ENCODE results near the gene KDSR.

DNA sequence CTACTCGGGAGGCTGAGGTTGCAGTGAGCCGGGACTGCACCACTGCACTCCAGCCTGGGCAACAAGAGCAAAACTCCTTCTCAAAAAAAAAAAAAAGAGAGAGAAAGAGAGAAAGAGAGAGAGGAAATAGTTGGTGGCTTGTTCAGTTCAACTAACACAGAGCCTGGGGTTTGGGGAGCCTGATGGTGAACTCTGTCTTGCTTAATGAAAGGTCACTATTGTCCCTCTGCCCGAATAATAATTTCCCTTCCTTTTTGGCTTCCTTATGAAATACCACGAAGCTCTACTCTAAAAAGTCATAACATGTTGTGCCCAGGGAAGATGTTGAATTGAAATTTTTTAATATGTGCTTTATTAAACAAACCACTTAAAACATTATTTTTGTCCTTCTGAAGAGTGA is 64.8 kb downstream of the KDSR start:
- no peak for TF ChIP-seq CTCF (IDR thresholded peaks at IDR 0.05)
- TF ChIP-seq POLR2A (IDR thresholded peaks at IDR 0.05): no peak

Data from body of pancreas (tissue), 4 donors.